GM23338 (cell line): ENCODE results near the gene PLSCR4. TPM values are rescaled to one million over a fixed set of nuclear protein-coding genes. Genes with fewer than 3 reads are reported as not detected.

Experiments used
- ATAC-seq: fragments of 200-7000 bp; cut with Tn5 transposase; 3 replicates; pipeline ENCODE4 v1.9.1; 2020
- DNase-seq: peaks from one replicate; pipeline ENCODE4 v3.0.0-alpha.2; 2015; ENCODE audit warnings: low spot score
- H2AFZ ChIP-seq: fragments of 200-600 bp; sonication (generic); 2 replicates; pipeline ENCODE4 v1.8.0; 2016; ENCODE audit warnings: antibody characterized with exemption, mild to moderate bottlenecking, moderate library complexity
- H3F3A ChIP-seq: fragments of 200-600 bp; sonication (generic); replicated peaks from 2 replicates; pipeline ENCODE4 v1.8.0; 2017; ENCODE audit warnings: antibody characterized with exemption, mixed run types, low read depth
- H3K27ac ChIP-seq: fragments of 200-600 bp; sonication (generic); 2 replicates; pipeline ENCODE4 v1.6.1; 2016; ENCODE audit warnings: low read depth
- H3K27me3 ChIP-seq: fragments of 200-600 bp; sonication (generic); 2 replicates; pipeline ENCODE4 v1.8.0; 2016; ENCODE audit warnings: mild to moderate bottlenecking, mixed run types, moderate library complexity; ENCODE audit not compliant: insufficient read depth
- H3K36me3 ChIP-seq: fragments of 200-600 bp; sonication (generic); 2 replicates; pipeline ENCODE4 v1.8.0; 2016; ENCODE audit warnings: mild to moderate bottlenecking; ENCODE audit not compliant: insufficient read depth
- H3K4me1 ChIP-seq: fragments of 200-600 bp; sonication (generic); 2 replicates; pipeline ENCODE4 v1.8.0; 2016; ENCODE audit warnings: mild to moderate bottlenecking, moderate library complexity; ENCODE audit not compliant: insufficient read depth
- H3K4me2 ChIP-seq: fragments of 200-600 bp; sonication (generic); 2 replicates; pipeline ENCODE4 v1.7.1; 2017; ENCODE audit warnings: mixed run types
- H3K4me3 ChIP-seq: fragments of 200-600 bp; sonication (generic); 2 replicates; pipeline ENCODE4 v1.6.1; 2016; ENCODE audit warnings: mixed run types
- H3K79me2 ChIP-seq: fragments of 200-600 bp; sonication (generic); replicated peaks from 2 replicates; pipeline ENCODE4 v1.8.0; 2017; ENCODE audit warnings: mild to moderate bottlenecking; ENCODE audit not compliant: insufficient read depth
- H3K9me2 ChIP-seq: fragments of 200-600 bp; sonication (generic); 2 replicates; pipeline ENCODE4 v1.8.0; 2017; ENCODE audit not compliant: insufficient read depth
- H4K20me1 ChIP-seq: fragments of 200-600 bp; sonication (generic); replicated peaks from 2 replicates; pipeline ENCODE4 v1.8.0; 2017; ENCODE audit warnings: mild to moderate bottlenecking; ENCODE audit not compliant: insufficient read depth
- H3K27ac Mint-ChIP-seq: 2 replicates; pipeline ENCODE4 v1.8.0; 2020; ENCODE audit warnings: inconsistent platforms, mild to moderate bottlenecking, moderate library complexity, mixed read lengths
- H3K27me3 Mint-ChIP-seq: 3 replicates; pipeline ENCODE4 v1.8.0; 2022; ENCODE audit warnings: low read depth, mild to moderate bottlenecking, moderate library complexity, mixed read lengths, inconsistent platforms; ENCODE audit not compliant: insufficient read depth, poor library complexity
- H3K36me3 Mint-ChIP-seq: 3 replicates; pipeline ENCODE4 v1.8.0; 2021; ENCODE audit warnings: low read depth, mild to moderate bottlenecking, inconsistent platforms, moderate library complexity, mixed read lengths
- H3K4me1 Mint-ChIP-seq: 3 replicates; pipeline ENCODE4 v1.8.0; 2020; ENCODE audit warnings: mild to moderate bottlenecking, inconsistent platforms, mixed read lengths
- H3K4me3 Mint-ChIP-seq: 3 replicates; pipeline ENCODE4 v1.8.0; 2021; ENCODE audit warnings: moderate library complexity, mild to moderate bottlenecking, inconsistent platforms, mixed read lengths
- H3K9me3 Mint-ChIP-seq: 3 replicates; pipeline ENCODE4 v1.8.0; 2020; ENCODE audit warnings: moderate library complexity, mild to moderate bottlenecking, inconsistent platforms, mixed read lengths
- CREB1 ChIP-seq: fragments of 250-450 bp; sonication (Bioruptor Pico); IDR thresholded peaks from 2 replicates; pipeline ENCODE4 v1.5.0; 2020; ENCODE audit warnings: low read depth, mild to moderate bottlenecking, moderate library complexity
- EZH2 ChIP-seq: fragments of 200-600 bp; sonication (generic); IDR thresholded peaks from one replicate; pipeline ENCODE4 v1.8.0; 2017; ENCODE audit warnings: antibody characterized with exemption, mild to moderate bottlenecking, low read depth; ENCODE audit not compliant: unreplicated experiment
- EZH2phosphoT487 ChIP-seq: fragments of 200-600 bp; sonication (generic); IDR thresholded peaks from one replicate; pipeline ENCODE4 v1.8.1; 2018; ENCODE audit warnings: antibody characterized with exemption; ENCODE audit not compliant: unreplicated experiment
- JUNB ChIP-seq: IDR thresholded peaks from one replicate; pipeline ENCODE4 v1.6.1; 2016; ENCODE audit warnings: antibody characterized with exemption; ENCODE audit not compliant: unreplicated experiment
- NANOG ChIP-seq: IDR thresholded peaks from 2 replicates; pipeline ENCODE4 v1.6.1; 2016; ENCODE audit warnings: antibody characterized with exemption, borderline replicate concordance
- POLR2AphosphoS5 ChIP-seq: IDR thresholded peaks from 2 replicates; pipeline ENCODE4 v1.6.1; 2016; ENCODE audit warnings: antibody characterized with exemption, low read depth
- STAT1 ChIP-seq: IDR thresholded peaks from one replicate; pipeline ENCODE4 v1.6.1; 2016; ENCODE audit warnings: antibody characterized with exemption; ENCODE audit not compliant: unreplicated experiment
- ZNF114 ChIP-seq: fragments of 250-450 bp; sonication (Bioruptor Pico); IDR thresholded peaks from 2 replicates; pipeline ENCODE4 v1.5.0; 2020; ENCODE audit warnings: mild to moderate bottlenecking, moderate library complexity
- ZNF331 ChIP-seq: fragments of 250-450 bp; sonication (Bioruptor Pico); IDR thresholded peaks from 2 replicates; pipeline ENCODE4 v1.5.0; 2020; ENCODE audit warnings: low read depth, mild to moderate bottlenecking, moderate library complexity
- polyA plus RNA-seq: library from polyadenylated mRNA; unstranded; fragments of >200 nt; fragmentation: Nextera tagmentation; extraction: Ambion mirVana; gene quantifications from 2 replicates; pipeline ENCODE4 v1.2.1, GENCODE V29; 2016
- total RNA-seq: library from RNA; depleted of rRNA; stranded (reverse); fragments of >200 nt; shearing (Covaris generic); gene quantifications from 2 replicates; pipeline ENCODE4 v1.2.3, GENCODE V29; 2014
- TF ChIP-seq, protein P1 (sequence below): fragments of 250-450 bp; sonication (Bioruptor Pico); IDR thresholded peaks from 2 replicates; pipeline ENCODE4 v1.5.0; 2020; ENCODE audit warnings: mild to moderate bottlenecking, moderate library complexity
- TF ChIP-seq, protein P2 (sequence below), 2 experiments: fragments of 200-600 bp in 1 of 2; sonication (generic) in 1 of 2; conservative IDR thresholded peaks; 2 replicates each; pipeline versions ENCODE4 v1.5.1 to v1.6.1; 2016 to 2017; ENCODE audit warnings: antibody characterized with exemption in 2 of 2, low read depth in 2 of 2, mild to moderate bottlenecking in 2 of 2, moderate library complexity in 1 of 2
- TF ChIP-seq, protein P3 (sequence below): IDR thresholded peaks from 2 replicates; pipeline ENCODE4 v1.6.1; 2016; ENCODE audit warnings: antibody characterized with exemption
- TF ChIP-seq, protein P4 (sequence below): IDR thresholded peaks from one replicate; pipeline ENCODE4 v1.6.1; 2018; ENCODE audit warnings: antibody characterized with exemption; ENCODE audit not compliant: unreplicated experiment

Gene PLSCR4
- total and polyA plus RNA-seq, 2 experiments from 2014 or later = 1.4 to 5.2 TPM

DNA sequence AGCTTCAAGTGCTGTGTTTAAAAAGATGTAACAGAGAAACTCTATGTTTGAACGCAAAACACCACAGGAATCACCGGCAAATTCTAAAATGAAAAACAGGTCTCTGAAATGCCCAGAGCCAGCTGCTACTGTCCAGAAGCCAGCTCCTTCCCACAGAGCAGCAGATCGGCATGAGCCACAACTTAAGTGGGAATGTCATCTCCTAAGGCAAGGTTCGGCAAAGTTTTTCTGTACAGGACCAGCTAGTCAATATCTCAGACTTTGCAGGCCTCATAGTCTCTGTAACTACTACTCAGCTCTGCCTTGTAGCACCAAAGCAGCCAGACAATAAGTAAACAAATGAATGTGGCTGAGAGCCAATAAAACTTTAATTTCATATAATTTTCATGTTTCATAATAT lies 94.8 kb downstream of the PLSCR4 start:
- ATAC-seq (no peak), DNase-seq (no peak)
- Histone ChIP-seq H3K9me2 (no peaks in the 10 kb centered on the region), H3K79me2 (peaks cover 74% of the 10 kb centered on the region), H3K27ac (no peak overlapping the region), H2AFZ (no peak overlapping the region), H3K36me3 (no peaks in the 10 kb centered on the region), H3K4me3 (no peak overlapping the region), H3K4me1 (peaks cover 29% of the 10 kb centered on the region), H3K4me2 (no peak overlapping the region), H3F3A (no peaks in the 10 kb centered on the region), H3K27me3 (no peaks in the 10 kb centered on the region), H4K20me1 (no peaks in the 10 kb centered on the region)
- peak overlapping the region; percentile 54; the same call in 1 of the 2 replicates for H3K27ac Mint-ChIP-seq
- peaks cover 2% of the 10 kb centered on the region for H3K27me3 Mint-ChIP-seq
- H3K9me3 Mint-ChIP-seq = no peaks in the 10 kb centered on the region
- H3K36me3 Mint-ChIP-seq = peaks cover 3% of the 10 kb centered on the region; the same call in 2 of the 3 replicates
- no peak overlapping the region for H3K4me3 Mint-ChIP-seq
- TF ChIP-seq NANOG (no peak), JUNB (no peak), EZH2 (no peak), CREB1 (no peak), ZNF331 (CRISPR knock-in tag) (no peak), ZNF114 (CRISPR knock-in tag) (no peak), STAT1 (no peak), POLR2AphosphoS5 (no peak), EZH2phosphoT487 (no peak)
- TF ChIP-seq, protein P1, sequence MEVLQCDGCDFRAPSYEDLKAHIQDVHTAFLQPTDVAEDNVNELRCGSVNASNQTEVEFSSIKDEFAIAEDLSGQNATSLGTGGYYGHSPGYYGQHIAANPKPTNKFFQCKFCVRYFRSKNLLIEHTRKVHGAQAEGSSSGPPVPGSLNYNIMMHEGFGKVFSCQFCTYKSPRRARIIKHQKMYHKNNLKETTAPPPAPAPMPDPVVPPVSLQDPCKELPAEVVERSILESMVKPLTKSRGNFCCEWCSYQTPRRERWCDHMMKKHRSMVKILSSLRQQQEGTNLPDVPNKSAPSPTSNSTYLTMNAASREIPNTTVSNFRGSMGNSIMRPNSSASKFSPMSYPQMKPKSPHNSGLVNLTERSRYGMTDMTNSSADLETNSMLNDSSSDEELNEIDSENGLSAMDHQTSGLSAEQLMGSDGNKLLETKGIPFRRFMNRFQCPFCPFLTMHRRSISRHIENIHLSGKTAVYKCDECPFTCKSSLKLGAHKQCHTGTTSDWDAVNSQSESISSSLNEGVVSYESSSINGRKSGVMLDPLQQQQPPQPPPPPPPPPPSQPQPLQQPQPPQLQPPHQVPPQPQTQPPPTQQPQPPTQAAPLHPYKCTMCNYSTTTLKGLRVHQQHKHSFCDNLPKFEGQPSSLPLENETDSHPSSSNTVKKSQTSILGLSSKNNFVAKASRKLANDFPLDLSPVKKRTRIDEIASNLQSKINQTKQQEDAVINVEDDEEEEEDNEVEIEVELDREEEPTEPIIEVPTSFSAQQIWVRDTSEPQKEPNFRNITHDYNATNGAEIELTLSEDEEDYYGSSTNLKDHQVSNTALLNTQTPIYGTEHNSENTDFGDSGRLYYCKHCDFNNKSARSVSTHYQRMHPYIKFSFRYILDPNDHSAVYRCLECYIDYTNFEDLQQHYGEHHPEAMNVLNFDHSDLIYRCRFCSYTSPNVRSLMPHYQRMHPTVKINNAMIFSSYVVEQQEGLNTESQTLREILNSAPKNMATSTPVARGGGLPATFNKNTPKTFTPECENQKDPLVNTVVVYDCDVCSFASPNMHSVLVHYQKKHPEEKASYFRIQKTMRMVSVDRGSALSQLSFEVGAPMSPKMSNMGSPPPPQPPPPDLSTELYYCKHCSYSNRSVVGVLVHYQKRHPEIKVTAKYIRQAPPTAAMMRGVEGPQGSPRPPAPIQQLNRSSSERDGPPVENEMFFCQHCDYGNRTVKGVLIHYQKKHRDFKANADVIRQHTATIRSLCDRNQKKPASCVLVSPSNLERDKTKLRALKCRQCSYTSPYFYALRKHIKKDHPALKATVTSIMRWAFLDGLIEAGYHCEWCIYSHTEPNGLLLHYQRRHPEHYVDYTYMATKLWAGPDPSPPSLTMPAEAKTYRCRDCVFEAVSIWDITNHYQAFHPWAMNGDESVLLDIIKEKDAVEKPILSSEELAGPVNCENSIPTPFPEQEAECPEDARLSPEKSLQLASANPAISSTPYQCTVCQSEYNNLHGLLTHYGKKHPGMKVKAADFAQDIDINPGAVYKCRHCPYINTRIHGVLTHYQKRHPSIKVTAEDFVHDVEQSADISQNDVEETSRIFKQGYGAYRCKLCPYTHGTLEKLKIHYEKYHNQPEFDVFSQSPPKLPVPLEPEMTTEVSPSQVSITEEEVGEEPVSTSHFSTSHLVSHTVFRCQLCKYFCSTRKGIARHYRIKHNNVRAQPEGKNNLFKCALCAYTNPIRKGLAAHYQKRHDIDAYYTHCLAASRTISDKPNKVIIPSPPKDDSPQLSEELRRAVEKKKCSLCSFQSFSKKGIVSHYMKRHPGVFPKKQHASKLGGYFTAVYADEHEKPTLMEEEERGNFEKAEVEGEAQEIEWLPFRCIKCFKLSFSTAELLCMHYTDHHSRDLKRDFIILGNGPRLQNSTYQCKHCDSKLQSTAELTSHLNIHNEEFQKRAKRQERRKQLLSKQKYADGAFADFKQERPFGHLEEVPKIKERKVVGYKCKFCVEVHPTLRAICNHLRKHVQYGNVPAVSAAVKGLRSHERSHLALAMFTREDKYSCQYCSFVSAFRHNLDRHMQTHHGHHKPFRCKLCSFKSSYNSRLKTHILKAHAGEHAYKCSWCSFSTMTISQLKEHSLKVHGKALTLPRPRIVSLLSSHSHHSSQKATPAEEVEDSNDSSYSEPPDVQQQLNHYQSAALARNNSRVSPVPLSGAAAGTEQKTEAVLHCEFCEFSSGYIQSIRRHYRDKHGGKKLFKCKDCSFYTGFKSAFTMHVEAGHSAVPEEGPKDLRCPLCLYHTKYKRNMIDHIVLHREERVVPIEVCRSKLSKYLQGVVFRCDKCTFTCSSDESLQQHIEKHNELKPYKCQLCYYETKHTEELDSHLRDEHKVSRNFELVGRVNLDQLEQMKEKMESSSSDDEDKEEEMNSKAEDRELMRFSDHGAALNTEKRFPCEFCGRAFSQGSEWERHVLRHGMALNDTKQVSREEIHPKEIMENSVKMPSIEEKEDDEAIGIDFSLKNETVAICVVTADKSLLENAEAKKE (CRISPR knock-in tag) = no peak
- TF ChIP-seq, protein P2, sequence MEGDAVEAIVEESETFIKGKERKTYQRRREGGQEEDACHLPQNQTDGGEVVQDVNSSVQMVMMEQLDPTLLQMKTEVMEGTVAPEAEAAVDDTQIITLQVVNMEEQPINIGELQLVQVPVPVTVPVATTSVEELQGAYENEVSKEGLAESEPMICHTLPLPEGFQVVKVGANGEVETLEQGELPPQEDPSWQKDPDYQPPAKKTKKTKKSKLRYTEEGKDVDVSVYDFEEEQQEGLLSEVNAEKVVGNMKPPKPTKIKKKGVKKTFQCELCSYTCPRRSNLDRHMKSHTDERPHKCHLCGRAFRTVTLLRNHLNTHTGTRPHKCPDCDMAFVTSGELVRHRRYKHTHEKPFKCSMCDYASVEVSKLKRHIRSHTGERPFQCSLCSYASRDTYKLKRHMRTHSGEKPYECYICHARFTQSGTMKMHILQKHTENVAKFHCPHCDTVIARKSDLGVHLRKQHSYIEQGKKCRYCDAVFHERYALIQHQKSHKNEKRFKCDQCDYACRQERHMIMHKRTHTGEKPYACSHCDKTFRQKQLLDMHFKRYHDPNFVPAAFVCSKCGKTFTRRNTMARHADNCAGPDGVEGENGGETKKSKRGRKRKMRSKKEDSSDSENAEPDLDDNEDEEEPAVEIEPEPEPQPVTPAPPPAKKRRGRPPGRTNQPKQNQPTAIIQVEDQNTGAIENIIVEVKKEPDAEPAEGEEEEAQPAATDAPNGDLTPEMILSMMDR (conservative IDR thresholded peaks at IDR 0.05; ENCODE audit: low read depth in 2 of 2) = no peak
- TF ChIP-seq, protein P3, sequence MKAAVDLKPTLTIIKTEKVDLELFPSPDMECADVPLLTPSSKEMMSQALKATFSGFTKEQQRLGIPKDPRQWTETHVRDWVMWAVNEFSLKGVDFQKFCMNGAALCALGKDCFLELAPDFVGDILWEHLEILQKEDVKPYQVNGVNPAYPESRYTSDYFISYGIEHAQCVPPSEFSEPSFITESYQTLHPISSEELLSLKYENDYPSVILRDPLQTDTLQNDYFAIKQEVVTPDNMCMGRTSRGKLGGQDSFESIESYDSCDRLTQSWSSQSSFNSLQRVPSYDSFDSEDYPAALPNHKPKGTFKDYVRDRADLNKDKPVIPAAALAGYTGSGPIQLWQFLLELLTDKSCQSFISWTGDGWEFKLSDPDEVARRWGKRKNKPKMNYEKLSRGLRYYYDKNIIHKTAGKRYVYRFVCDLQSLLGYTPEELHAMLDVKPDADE = no peak
- TF ChIP-seq, protein P4, sequence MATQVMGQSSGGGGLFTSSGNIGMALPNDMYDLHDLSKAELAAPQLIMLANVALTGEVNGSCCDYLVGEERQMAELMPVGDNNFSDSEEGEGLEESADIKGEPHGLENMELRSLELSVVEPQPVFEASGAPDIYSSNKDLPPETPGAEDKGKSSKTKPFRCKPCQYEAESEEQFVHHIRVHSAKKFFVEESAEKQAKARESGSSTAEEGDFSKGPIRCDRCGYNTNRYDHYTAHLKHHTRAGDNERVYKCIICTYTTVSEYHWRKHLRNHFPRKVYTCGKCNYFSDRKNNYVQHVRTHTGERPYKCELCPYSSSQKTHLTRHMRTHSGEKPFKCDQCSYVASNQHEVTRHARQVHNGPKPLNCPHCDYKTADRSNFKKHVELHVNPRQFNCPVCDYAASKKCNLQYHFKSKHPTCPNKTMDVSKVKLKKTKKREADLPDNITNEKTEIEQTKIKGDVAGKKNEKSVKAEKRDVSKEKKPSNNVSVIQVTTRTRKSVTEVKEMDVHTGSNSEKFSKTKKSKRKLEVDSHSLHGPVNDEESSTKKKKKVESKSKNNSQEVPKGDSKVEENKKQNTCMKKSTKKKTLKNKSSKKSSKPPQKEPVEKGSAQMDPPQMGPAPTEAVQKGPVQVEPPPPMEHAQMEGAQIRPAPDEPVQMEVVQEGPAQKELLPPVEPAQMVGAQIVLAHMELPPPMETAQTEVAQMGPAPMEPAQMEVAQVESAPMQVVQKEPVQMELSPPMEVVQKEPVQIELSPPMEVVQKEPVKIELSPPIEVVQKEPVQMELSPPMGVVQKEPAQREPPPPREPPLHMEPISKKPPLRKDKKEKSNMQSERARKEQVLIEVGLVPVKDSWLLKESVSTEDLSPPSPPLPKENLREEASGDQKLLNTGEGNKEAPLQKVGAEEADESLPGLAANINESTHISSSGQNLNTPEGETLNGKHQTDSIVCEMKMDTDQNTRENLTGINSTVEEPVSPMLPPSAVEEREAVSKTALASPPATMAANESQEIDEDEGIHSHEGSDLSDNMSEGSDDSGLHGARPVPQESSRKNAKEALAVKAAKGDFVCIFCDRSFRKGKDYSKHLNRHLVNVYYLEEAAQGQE = no peak
- peaks cover 43% of the 10 kb centered on the region for H3K4me1 Mint-ChIP-seq
